ENCODE results near the gene CHST7.
"Not testable (repeated sequence)": the region's sequence is repeated elsewhere in the genome, so short reads cannot be mapped to it uniquely, and the experiment has no call there.

GRCh38 chrX:46529740-46530403, 43.7 kb upstream of the CHST7 start:
- not testable (repeated sequence) for TF ChIP-seq CTCF (IDR thresholded peaks at IDR 0.05); REST (IDR thresholded peaks at IDR 0.05; ENCODE audit: insufficient read depth in 1 of 2, low read depth in 2 of 2, low read length in 1 of 2); POLR2AphosphoS5 (IDR thresholded peaks at IDR 0.05; ENCODE audit: low read depth, low read length)
